Measurements from ENCODE around the gene RNPS1.
A peak's percentile ranks its signal among the peaks of the same experiment; 100 is the strongest.

RNPS1 gene

GRCh38 chr16:2232094-2232990, 35.6 kb downstream of the RNPS1 start:
- Histone ChIP-seq H3K27ac (no peak overlapping the region), H4K20me1 (peaks cover 46 to 98% (median 92%) of the 10 kb centered on the region in 11 experiments; a peak in 21 of 22 replicates), H3K4me1 (peaks cover 7 to 16% (median 14%) of the 10 kb centered on the region in 10 experiments; a peak in 18 of 20 replicates), H3K4me3 (no peak overlapping the region), H3K4me2 (no peak overlapping the region), H3K27me3 (peaks cover 14 to 24% (median 15%) of the 10 kb centered on the region in 11 experiments), H3K9ac (no peak overlapping the region; a peak in 2 of 22 replicates), H3K36me3 (peaks cover 78 to 97% (median 92%) of the 10 kb centered on the region in 11 experiments), H3K9me3 (replicated peaks in 1 of 11) (no peaks in the 10 kb centered on the region)
- TF ChIP-seq Cebpa-rat (IDR thresholded peaks at IDR 0.05): no peak

GRCh38 chr16:2231016-2231931, 36.7 kb downstream of the RNPS1 start:
- H3K4me1 ChIP-seq: peaks cover 12 to 25% (median 20%) of the 10 kb centered on the region in 10 experiments
- peaks cover 4 to 13% (median 5%) of the 10 kb centered on the region in 11 experiments for H3K27me3 ChIP-seq
- peaks cover 85 to 99% (median 92%) of the 10 kb centered on the region in 11 experiments for H3K36me3 ChIP-seq
- no peaks in the 10 kb centered on the region for H3K9me3 ChIP-seq (replicated peaks in 1 of 11)
- H3K4me3 ChIP-seq: no peak overlapping the region
- H3K27ac ChIP-seq: no peak overlapping the region
- peaks cover 56 to 99% (median 94%) of the 10 kb centered on the region in 11 experiments; a peak in 21 of 22 replicates for H4K20me1 ChIP-seq
- H3K4me2 ChIP-seq: peak overlapping the region in 1 of 11 experiments; percentile 13; a peak in 1 of 22 replicates
- H3K9ac ChIP-seq: peak overlapping the region in 3 of 11 experiments; percentile 6 to 20 (median 7); a peak in 1 of 22 replicates
- no peak for TF ChIP-seq Cebpa-rat (IDR thresholded peaks at IDR 0.05)

- peak overlapping the region in 4 of 11 experiments; percentile 6 to 38 (median 9); a peak in 2 of 22 replicates for H3K9ac ChIP-seq
- no peaks in the 10 kb centered on the region for H3K9me3 ChIP-seq (replicated peaks in 1 of 11)
- H4K20me1 ChIP-seq: peaks cover 55 to 99% (median 94%) of the 10 kb centered on the region in 11 experiments; a peak in 21 of 22 replicates
- no peak for TF ChIP-seq Cebpa-rat (IDR thresholded peaks at IDR 0.05)
- H3K27me3 ChIP-seq: 0 out of 22 replicates have a peak, but pooled peaks cover 0 to 4% (median 0%) of the 10 kb centered on the region in 11 experiments
- H3K27ac ChIP-seq: no peak overlapping the region
- peaks cover 21 to 34% (median 29%) of the 10 kb centered on the region in 10 experiments for H3K4me1 ChIP-seq
- H3K36me3 ChIP-seq: peaks cover 78 to 97% (median 85%) of the 10 kb centered on the region in 11 experiments
- no peak overlapping the region for H3K4me3 ChIP-seq
- H3K4me2 ChIP-seq: peak overlapping the region in 3 of 11 experiments; percentile 12 to 42 (median 13); a peak in 4 of 22 replicates
Observed at GRCh38 chr16:2230376-2230775, 37.5 kb downstream of the RNPS1 start.

GRCh38 chr16:2229632-2230250, 38.2 kb downstream of the RNPS1 start:
- peaks cover 55 to 99% (median 94%) of the 10 kb centered on the region in 11 experiments; a peak in 21 of 22 replicates for H4K20me1 ChIP-seq
- TF ChIP-seq Cebpa-rat (IDR thresholded peaks at IDR 0.05): no peak
- H3K4me2 ChIP-seq: peak overlapping the region in 3 of 11 experiments; percentile 12 to 42 (median 13); a peak in 4 of 22 replicates

GRCh38 chr16:2229091-2229490, 38.8 kb downstream of the RNPS1 start:
- H3K27ac ChIP-seq: no peak overlapping the region
- H3K4me1 ChIP-seq: peaks cover 30 to 47% (median 37%) of the 10 kb centered on the region in 10 experiments
- TF ChIP-seq Cebpa-rat (IDR thresholded peaks at IDR 0.05): no peak
- H3K4me3 ChIP-seq: no peak overlapping the region
- peaks cover 51 to 100% (median 94%) of the 10 kb centered on the region in 11 experiments; a peak in 21 of 22 replicates for H4K20me1 ChIP-seq
- H3K4me2 ChIP-seq: no peak overlapping the region
- no peaks in the 10 kb centered on the region for H3K9me3 ChIP-seq (replicated peaks in 1 of 11)
- no peaks in the 10 kb centered on the region for H3K27me3 ChIP-seq
- peaks cover 67 to 88% (median 73%) of the 10 kb centered on the region in 11 experiments for H3K36me3 ChIP-seq
- H3K9ac ChIP-seq: peak overlapping the region in 7 of 11 experiments; percentile 9 to 37 (median 15); a peak in 4 of 22 replicates

More at GRCh38 chr16:2229632-2230250, 38.2 kb downstream of the RNPS1 start:
- peak overlapping the region in 8 of 11 experiments; percentile 11 to 38 (median 20); a peak in 7 of 22 replicates for H3K9ac ChIP-seq
- peaks cover 27 to 41% (median 35%) of the 10 kb centered on the region in 10 experiments for H3K4me1 ChIP-seq
- H3K27ac ChIP-seq: no peak overlapping the region
- peaks cover 72 to 94% (median 78%) of the 10 kb centered on the region in 11 experiments for H3K36me3 ChIP-seq
- no peaks in the 10 kb centered on the region for H3K9me3 ChIP-seq (replicated peaks in 1 of 11)
- no peaks in the 10 kb centered on the region for H3K27me3 ChIP-seq
- H3K4me3 ChIP-seq: no peak overlapping the region

- Histone ChIP-seq H4K20me1 (peaks cover 43 to 97% (median 86%) of the 10 kb centered on the region in 11 experiments; a peak in 21 of 22 replicates), H3K9ac (peak overlapping the region in 6 of 11 experiments; percentile 5 to 31 (median 14); a peak in 3 of 22 replicates), H3K27ac (no peak overlapping the region), H3K4me2 (no peak overlapping the region), H3K4me1 (peaks cover 26 to 47% (median 30%) of the 10 kb centered on the region in 10 experiments), H3K27me3 (no peaks in the 10 kb centered on the region), H3K36me3 (peaks cover 59 to 80% (median 65%) of the 10 kb centered on the region in 11 experiments), H3K4me3 (no peak overlapping the region), H3K9me3 (replicated peaks in 1 of 11) (no peaks in the 10 kb centered on the region)
- TF ChIP-seq Cebpa-rat (IDR thresholded peaks at IDR 0.05): no peak
Observed at GRCh38 chr16:2228161-2228824, 39.6 kb downstream of the RNPS1 start.

GRCh38 chr16:2226918-2227317, 41.0 kb downstream of the RNPS1 start:
- H3K4me2 ChIP-seq: peak overlapping the region in 4 of 11 experiments; percentile 84 to 97 (median 94); a peak in 5 of 22 replicates
- TF ChIP-seq Cebpa-rat (IDR thresholded peaks at IDR 0.05): no peak
- H4K20me1 ChIP-seq: peaks cover 43 to 84% (median 73%) of the 10 kb centered on the region in 11 experiments; a peak in 21 of 22 replicates
- H3K9ac ChIP-seq: peak overlapping the region in 8 of 11 experiments; percentile 4 to 90 (median 37); a peak in 8 of 22 replicates
- H3K4me3 ChIP-seq: no peak overlapping the region
- peaks cover 45 to 67% (median 52%) of the 10 kb centered on the region in 11 experiments for H3K36me3 ChIP-seq
- H3K4me1 ChIP-seq: peaks cover 30 to 51% (median 33%) of the 10 kb centered on the region in 10 experiments
- H3K9me3 ChIP-seq (replicated peaks in 1 of 11): no peaks in the 10 kb centered on the region
- no peaks in the 10 kb centered on the region for H3K27me3 ChIP-seq
- H3K27ac ChIP-seq: peak overlapping the region in 3 of 11 experiments; percentile 25 to 52 (median 42); a peak in 2 of 22 replicates

All from BLaER1 treated with 17β-estradiol and CSF1 and Interleukin-3, amounts not matched to agents 10 nM and 100 nM (cell line).